Measurements from ENCODE around the gene RAB10. TPM values are rescaled to one million over a fixed set of nuclear protein-coding genes. Genes with fewer than 3 reads are reported as not detected.

Gene RAB10
- total RNA-seq, 2 donors from 2014 or later = 93.8 to 108 TPM

- intact Hi-C loops (cut with DNase I) = no loop called here
- ATAC-seq (no peak), DNase-seq (no peak)
Observed at GRCh38 chr2:26185304-26185928, 151.5 kb downstream of the RAB10 start.

GRCh38 chr2:26185954-26186770, 152.3 kb downstream of the RAB10 start:
- intact Hi-C loops (cut with DNase I) = no loop called here
- DNase-seq (no peak), ATAC-seq (no peak)

Other genes starting within 250 kb of the RAB10 start
- 10 to 100 TPM; 21.7 to 22.2 TPM for gene ASXL2, start 155.6 kb upstream of the RAB10 start, total RNA-seq
- 1 to 10 TPM; 3.0 to 5.3 TPM for gene KIF3C, start 51.6 kb upstream of the RAB10 start, total RNA-seq
- gene GAREM2, start 139.0 kb downstream of the RAB10 start, total RNA-seq = 1 to 10 TPM; 4.2 to 4.8 TPM
- gene HADHA, start 210.5 kb downstream of the RAB10 start, total RNA-seq = 100 to 1,000 TPM; 330 to 349 TPM
- 100 to 1,000 TPM; 711 to 792 TPM for gene HADHB, start 210.9 kb downstream of the RAB10 start, total RNA-seq